WTC11 (cell line): Measurements from ENCODE around the gene GLOD5.

Source experiments
- ATF3 ChIP-seq: sonication (generic); formaldehyde crosslinking; conservative IDR thresholded peaks from 2 replicates; pipeline ENCODE4 v1.8.1; 2022; ENCODE audit warnings: mild to moderate bottlenecking, missing genetic modification reagents
- CREB1 ChIP-seq: sonication (generic); formaldehyde crosslinking; IDR thresholded peaks from 2 replicates; pipeline ENCODE4 v1.8.0; 2023; ENCODE audit warnings: mild to moderate bottlenecking, missing genetic modification reagents
- ETV6 ChIP-seq: sonication (generic); formaldehyde crosslinking; IDR thresholded peaks from 2 replicates; pipeline ENCODE4 v1.8.1; 2022; ENCODE audit warnings: mild to moderate bottlenecking, missing genetic modification reagents
- FOXP4 ChIP-seq: sonication (generic); formaldehyde crosslinking; IDR thresholded peaks from 2 replicates; pipeline ENCODE4 v1.8.0; 2022; ENCODE audit warnings: mild to moderate bottlenecking, missing genetic modification reagents
- IRF1 ChIP-seq: sonication (generic); formaldehyde crosslinking; IDR thresholded peaks from 2 replicates; pipeline ENCODE4 v1.8.0; 2023; ENCODE audit warnings: missing genetic modification reagents
- IRF2 ChIP-seq: sonication (generic); formaldehyde crosslinking; IDR thresholded peaks from 2 replicates; pipeline ENCODE4 v1.8.0; 2022; ENCODE audit warnings: low read depth, missing genetic modification reagents, borderline replicate concordance
- NFYB ChIP-seq: sonication (generic); formaldehyde crosslinking; conservative IDR thresholded peaks from 2 replicates; pipeline ENCODE4 v1.8.0; 2022; ENCODE audit warnings: low read depth, missing genetic modification reagents
- NR3C1 ChIP-seq: sonication (generic); formaldehyde crosslinking; conservative IDR thresholded peaks from 2 replicates; pipeline ENCODE4 v1.8.1; 2023; ENCODE audit warnings: low read depth, mild to moderate bottlenecking, missing genetic modification reagents
- TF ChIP-seq, protein P1 (sequence below): fragments of 200-600 bp; IDR thresholded peaks from 2 replicates; pipeline ENCODE4 v1.8.0; 2022; ENCODE audit warnings: antibody characterized with exemption
- TF ChIP-seq, protein P2 (sequence below): sonication (generic); formaldehyde crosslinking; IDR thresholded peaks from 2 replicates; pipeline ENCODE4 v1.8.0; 2022; ENCODE audit warnings: mild to moderate bottlenecking, missing genetic modification reagents
- TF ChIP-seq, protein P3 (sequence below): sonication (generic); formaldehyde crosslinking; conservative IDR thresholded peaks from 2 replicates; pipeline ENCODE4 v1.8.1; 2023; ENCODE audit warnings: mild to moderate bottlenecking, low read depth, missing genetic modification reagents, moderate library complexity

GRCh38 chrX:48802905-48803200 lies 41.3 kb downstream of the GLOD5 start:
- TF ChIP-seq, protein P1, sequence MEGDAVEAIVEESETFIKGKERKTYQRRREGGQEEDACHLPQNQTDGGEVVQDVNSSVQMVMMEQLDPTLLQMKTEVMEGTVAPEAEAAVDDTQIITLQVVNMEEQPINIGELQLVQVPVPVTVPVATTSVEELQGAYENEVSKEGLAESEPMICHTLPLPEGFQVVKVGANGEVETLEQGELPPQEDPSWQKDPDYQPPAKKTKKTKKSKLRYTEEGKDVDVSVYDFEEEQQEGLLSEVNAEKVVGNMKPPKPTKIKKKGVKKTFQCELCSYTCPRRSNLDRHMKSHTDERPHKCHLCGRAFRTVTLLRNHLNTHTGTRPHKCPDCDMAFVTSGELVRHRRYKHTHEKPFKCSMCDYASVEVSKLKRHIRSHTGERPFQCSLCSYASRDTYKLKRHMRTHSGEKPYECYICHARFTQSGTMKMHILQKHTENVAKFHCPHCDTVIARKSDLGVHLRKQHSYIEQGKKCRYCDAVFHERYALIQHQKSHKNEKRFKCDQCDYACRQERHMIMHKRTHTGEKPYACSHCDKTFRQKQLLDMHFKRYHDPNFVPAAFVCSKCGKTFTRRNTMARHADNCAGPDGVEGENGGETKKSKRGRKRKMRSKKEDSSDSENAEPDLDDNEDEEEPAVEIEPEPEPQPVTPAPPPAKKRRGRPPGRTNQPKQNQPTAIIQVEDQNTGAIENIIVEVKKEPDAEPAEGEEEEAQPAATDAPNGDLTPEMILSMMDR, result no peak
- no peak for TF ChIP-seq FOXP4
- TF ChIP-seq, protein P2, sequence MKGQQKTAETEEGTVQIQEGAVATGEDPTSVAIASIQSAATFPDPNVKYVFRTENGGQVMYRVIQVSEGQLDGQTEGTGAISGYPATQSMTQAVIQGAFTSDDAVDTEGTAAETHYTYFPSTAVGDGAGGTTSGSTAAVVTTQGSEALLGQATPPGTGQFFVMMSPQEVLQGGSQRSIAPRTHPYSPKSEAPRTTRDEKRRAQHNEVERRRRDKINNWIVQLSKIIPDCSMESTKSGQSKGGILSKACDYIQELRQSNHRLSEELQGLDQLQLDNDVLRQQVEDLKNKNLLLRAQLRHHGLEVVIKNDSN (CRISPR knock-in tag), result no peak
- no peak for TF ChIP-seq ETV6
- no peak for TF ChIP-seq NR3C1 (CRISPR knock-in tag)
- no peak for TF ChIP-seq CREB1 (CRISPR knock-in tag)
- TF ChIP-seq NFYB (CRISPR knock-in tag), result no peak
- TF ChIP-seq IRF1, result no peak
- no peak for TF ChIP-seq ATF3 (CRISPR knock-in tag)
- TF ChIP-seq, protein P3, sequence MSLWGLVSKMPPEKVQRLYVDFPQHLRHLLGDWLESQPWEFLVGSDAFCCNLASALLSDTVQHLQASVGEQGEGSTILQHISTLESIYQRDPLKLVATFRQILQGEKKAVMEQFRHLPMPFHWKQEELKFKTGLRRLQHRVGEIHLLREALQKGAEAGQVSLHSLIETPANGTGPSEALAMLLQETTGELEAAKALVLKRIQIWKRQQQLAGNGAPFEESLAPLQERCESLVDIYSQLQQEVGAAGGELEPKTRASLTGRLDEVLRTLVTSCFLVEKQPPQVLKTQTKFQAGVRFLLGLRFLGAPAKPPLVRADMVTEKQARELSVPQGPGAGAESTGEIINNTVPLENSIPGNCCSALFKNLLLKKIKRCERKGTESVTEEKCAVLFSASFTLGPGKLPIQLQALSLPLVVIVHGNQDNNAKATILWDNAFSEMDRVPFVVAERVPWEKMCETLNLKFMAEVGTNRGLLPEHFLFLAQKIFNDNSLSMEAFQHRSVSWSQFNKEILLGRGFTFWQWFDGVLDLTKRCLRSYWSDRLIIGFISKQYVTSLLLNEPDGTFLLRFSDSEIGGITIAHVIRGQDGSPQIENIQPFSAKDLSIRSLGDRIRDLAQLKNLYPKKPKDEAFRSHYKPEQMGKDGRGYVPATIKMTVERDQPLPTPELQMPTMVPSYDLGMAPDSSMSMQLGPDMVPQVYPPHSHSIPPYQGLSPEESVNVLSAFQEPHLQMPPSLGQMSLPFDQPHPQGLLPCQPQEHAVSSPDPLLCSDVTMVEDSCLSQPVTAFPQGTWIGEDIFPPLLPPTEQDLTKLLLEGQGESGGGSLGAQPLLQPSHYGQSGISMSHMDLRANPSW (CRISPR knock-in tag), result no peak
- no peak for TF ChIP-seq IRF2 (CRISPR knock-in tag)
